ENCODE data around the gene GRAMD1B. TPM values are rescaled to one million over a fixed set of nuclear protein-coding genes. Genes with fewer than 3 reads are reported as not detected.

The GRAMD1B gene
- total RNA-seq = 1.4 TPM

DNA sequence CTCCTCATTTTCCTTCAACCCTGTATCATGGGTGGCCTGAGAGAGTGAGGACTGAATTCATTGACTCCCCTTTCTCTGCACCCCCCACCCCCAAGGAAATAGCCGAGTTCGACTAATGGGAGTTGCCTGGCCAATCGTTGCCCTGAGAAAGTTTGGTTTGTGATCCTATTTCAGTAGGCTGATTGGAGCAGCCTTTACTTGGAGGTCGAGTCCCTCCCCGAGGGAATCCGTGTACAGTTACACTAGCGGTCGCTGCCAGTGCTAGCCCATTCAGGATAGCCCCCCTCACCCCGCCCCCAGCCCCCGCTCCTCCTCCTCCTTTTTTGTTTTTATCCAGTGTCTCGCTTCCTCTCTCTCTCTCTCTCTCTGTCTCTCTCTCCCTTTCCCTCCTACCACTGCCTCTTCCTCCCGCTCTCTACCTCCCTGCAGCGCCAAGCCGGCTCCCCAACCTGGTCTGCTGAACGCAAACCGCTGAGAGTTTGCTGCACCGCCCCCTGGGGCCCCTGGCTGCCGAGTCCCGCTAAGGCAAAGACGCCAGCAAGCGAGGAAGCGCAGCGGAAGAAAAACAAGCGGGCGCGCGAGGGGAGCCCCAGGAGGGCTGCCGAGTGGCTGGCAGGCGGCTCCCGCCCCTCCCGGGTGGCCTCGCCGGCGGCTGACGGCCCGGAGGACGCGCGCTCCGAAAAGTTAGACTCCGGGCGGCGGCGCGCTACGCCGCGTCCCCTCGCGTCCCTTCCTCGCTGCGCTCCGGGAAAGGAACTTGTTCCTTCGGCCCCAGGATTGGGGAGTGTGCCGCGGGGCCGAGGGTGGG, at the start of gene GRAMD1B:
TSS of gene GRAMD1B (plus strand) at position 357 of the 808 bp plus-strand sequence. CDS start 524 bp downstream, outside the sequence.
- peak; percentile 46 for ATAC-seq

GRCh38 chr11:123381149-123381548, 48.9 kb upstream of the GRAMD1B start:
- no peak for ATAC-seq

GRCh38 chr11:123381817-123382554, 48.1 kb upstream of the GRAMD1B start:
- no peak for ATAC-seq

DNA sequence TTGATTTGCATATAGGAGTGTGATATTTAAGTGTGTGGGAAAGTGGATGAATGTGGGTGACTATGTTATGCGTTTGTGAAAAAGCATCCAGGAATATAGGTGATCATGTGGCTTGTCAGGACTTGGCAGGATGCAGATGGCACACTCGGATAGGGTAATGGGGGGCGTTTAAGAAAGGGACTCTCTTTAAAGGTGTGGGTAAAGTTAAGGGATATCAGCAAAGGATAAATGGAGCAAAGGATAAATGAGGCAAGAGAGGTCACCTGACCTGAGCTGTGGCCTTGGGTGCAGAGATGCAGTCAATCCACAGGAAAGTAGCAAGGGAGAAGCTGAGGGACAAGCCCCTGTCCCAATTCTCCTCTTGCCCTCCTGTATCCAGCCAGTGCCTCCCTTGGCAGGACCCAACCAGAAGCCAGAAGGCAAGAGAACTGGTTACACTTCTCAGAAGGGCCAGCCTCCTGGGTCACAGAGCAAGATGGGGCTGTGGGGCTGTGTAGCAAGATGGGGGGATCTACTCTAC, 47.5 kb upstream of the GRAMD1B start:
- ATAC-seq = no peak

DNA sequence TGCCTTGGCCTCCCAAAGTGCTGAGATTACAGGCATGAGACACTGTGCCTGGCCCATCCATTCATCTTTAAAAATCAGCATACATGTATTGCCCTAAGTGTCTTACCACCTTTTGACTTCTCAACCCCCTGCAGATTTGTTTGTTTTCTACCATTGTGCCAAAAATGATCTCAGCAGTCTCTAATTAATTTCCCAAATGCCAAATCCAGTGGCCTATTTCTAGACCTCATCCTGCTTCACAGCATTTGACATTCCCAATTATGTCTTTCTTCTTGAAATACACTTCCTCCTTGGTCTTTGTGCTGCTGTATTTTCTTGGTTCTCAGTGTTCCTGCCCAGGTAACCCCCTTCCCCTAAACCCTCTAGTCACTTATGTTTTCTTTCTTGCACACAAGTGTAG, 46.0 kb upstream of the GRAMD1B start:
- no peak for ATAC-seq

DNA sequence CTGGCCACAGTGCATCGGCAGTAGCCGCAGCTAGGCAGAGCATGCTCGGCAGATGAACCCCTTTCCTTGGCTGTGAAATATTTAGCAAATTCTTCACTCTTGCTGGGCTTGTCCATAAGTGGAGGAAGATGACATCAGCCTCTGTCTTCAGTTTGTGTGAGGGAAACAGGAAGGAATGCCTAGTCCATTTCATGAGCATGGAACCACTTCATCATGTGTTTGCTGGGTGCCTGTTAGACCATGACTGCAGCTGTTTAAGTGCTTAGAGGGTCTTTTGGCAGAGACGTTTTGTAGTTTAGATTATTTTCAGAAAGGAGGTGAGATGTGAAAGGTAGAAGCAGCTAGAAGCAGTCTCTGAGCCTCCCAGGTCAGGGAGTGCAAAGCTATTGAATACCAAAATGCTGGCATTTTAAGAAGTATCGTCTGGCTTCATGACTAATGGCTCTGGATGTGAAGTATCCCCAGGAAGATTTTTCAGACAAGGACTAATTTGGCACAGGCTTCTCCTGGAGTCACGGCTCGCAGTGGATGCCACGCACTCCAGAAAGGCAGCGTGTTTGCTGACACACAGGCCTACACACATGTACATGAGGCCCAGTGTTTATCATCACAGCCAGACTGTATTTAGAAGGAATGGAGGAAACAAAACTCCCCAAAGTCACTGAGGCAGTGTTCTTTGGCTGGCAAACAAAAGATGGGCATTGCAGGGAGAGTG, 43.1 kb upstream of the GRAMD1B start:
- ATAC-seq = peak; percentile 46

GRCh38 chr11:123388640-123389039, 41.4 kb upstream of the GRAMD1B start:
- ATAC-seq = no peak

DNA sequence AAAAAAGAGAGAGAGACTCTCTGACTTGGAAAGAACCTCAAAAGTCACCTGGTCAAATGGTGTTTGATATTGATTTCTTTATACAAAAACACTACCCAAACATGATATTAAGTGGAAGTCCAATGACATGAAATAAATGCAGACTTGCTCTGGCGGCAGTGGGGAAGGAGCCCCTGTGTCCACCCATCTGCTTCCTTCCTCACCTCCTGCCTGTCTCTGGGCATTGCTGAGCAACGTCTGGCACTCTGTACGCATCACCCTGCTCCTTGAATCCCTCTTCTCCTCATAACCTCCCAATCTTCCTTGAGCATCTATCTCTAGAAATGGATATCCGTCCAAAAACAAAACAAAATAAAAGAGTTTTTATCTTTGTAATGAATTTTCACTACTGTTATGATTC, 39.9 kb upstream of the GRAMD1B start:
- no peak for ATAC-seq

DNA sequence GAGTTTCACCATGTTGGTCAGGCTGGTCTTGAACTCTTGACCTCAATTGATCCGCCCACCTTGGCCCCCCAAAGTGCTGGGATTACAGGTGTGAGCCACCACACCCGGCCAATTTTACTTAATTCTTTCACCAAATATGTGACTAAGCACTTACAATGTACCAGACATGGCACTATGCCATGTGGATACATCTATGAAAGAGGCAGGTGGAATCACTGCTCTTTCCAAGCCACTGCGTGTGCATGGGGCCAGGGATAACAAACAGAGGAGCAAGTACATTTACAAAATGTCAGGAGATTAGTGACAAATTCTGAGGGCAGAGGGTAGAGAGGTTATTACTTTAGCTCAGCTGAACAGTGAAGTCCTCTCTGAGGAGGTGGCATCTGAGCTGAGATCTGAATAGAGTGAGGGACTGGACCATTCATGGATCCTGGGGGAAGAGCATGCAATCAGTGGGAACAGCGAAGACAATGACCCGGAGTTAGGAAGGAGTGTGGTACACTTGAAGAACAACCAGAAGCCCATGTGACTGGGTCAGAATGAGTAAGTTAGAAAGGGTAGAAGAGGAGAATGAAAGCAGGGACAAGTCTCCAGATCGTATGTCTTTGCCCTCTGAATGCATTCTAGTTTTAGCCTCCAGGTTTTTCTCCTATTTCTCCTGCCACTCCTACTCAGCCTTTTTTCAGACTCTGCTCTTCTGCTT, 38.3 kb upstream of the GRAMD1B start:
- ATAC-seq = peak; percentile 25

DNA sequence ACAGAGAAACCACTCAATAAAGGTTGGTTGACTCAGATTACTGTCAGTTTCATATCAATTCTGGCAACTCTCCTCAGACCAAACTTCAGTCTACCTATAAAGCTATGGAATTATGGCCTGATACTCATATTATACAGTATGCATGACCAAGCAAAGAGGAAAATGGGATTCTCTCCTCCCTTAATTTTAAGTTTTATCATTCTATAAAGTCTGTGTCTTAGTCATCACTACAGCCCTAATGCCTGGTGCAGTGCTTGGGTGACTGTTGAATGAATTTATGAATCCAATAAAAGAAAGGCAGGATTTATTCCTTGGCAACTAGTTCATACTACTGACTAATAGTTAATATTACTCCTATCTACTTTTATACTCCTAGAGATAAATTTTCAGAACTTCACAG, 37.6 kb upstream of the GRAMD1B start:
- no peak for ATAC-seq

DNA sequence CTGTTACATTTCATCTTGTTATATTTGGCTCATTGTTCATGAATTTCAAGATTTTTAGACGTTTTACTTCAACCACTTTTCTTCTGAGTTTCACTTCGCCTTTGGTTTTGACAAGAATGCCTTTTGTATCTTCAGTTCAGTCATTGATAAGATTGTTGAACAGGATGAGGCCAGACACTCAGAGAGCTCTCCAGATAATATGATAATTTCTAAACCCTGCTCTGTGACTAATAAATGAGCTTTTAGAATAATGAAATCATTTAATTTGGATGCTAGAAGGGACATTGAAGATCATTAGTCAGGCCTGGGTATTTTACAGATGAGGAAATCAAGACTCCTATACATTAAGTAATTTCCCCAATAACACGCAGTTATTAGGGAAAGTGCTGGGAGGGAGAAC, 37.2 kb upstream of the GRAMD1B start:
- ATAC-seq = no peak

DNA sequence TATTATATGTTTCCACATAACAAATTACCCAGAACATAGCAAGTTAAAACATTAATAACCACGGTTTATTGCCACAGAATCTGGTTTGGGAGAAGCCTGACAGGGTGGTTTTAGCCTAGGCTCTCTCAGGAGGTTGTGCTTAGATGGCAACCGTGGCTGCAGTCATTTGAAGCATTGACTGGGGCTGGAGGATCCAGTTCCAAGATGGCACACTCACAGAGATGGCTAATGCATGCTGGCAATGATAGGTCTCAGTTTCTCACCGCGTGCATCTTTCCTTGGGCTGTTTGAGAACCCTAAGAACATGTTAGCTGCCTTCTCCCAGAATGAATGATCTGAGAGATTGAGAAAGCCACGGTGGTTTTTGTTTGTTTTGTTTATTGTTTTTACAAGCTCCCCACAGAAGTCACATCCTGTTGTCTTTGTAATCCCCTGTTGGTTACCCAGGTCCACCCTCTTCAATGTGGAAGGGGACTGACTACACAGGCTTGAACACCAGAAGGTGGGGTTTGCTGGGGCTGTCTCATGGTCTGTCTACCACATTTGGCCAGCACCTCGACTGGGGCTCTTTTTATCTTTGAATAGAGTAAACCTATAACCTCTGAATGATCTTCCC, 36.6 kb upstream of the GRAMD1B start:
- no peak for ATAC-seq

GRCh38 chr11:123404676-123405075, 25.4 kb upstream of the GRAMD1B start:
- ATAC-seq = no peak

DNA sequence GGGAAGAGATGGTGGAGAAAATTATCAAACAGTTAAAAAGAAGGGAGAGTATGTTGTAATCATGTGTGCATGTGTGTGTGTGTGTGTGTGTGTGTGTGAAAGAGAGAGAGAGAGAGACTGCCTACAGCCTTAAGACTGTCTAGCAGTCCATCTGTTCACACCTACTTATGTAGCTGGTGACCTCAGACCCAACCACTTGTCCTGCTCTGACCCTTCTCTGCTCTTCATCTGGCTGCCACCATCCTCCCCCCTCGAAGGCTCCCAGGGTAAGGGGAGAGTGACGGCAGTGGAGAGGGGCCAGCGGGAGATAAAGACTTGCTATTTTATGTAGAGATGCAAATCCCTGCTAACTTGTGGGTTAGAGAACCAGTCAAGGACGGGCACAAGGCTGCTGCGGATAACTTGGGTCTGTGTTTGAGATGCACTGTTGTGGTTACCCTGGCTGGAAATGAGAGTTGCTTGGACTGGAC, 24.9 kb upstream of the GRAMD1B start:
- ATAC-seq = no peak

DNA sequence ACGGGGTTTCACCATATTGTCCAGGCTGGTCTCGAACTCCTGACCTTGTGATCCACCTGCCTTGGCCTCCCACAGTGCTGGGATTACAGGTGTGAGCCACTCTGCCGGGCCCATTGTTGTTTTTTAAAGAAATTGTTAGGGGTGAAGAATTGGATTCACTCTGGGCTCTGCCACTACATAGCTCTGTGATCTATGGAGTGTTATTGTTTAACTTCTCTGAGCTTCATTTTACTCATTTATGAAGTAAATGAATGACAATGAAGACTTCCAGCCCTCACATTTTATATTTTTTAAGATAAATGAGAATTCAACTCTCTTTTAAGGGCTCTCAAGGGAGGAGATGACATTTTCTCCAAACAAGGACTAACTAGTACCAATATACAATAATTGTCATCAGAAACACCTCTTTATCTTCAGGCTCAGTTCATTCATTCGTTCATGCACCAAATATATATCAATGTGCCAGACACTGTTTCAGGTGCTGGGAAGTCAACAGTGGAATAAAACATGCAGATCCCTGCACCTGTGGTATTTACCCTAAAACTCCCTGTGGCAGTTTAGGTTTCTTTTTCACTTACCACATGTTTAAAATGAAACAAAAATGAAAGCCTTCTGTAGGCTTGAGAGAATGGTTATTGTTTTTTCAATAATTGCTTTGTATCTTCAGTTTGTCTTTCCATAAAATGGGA, 23.5 kb upstream of the GRAMD1B start:
- ATAC-seq = no peak

DNA sequence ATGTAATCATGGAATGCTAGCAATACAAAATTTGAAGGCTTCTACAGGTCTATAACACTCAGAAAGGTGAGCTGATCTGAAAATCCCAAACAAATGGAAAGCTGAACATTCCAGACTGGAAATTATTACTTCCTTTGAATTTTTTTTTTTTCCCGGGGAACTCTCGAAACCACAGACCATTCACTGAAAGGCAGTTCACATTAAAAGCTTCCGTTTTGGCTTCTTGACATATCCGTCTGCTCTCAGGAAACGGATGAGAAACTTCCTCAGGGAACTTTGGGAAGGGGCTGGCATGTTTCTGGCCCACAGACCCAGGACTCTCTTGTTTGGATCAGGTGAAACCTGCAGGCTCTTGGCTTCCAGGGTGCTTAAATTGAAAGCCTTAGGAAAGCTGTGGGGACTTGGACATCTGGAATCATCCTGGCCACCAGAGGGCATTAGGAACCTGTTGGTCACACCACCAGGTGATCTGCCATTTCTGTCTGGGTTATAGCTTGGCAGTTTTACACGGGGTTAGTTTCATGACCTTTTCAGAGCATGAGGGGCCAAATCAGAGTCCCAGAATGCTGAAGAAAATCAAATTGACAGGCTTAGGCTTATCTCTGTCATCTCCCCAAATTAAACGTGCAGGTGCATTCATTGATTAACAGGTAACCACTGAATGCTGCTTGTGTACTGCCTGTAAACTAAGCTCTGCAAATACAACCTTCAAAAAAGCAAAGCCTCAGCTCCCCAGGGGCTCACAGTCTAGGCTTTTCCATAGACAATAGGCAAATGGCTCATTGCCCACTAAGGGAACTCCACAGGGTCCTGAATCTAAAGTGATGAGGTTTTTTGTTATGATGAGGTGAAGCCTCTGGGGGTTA, 22.7 kb upstream of the GRAMD1B start:
- ATAC-seq = peak; percentile 82

- no peak for ATAC-seq
Observed at GRCh38 chr11:123407996-123408597, 22.0 kb upstream of the GRAMD1B start.

DNA sequence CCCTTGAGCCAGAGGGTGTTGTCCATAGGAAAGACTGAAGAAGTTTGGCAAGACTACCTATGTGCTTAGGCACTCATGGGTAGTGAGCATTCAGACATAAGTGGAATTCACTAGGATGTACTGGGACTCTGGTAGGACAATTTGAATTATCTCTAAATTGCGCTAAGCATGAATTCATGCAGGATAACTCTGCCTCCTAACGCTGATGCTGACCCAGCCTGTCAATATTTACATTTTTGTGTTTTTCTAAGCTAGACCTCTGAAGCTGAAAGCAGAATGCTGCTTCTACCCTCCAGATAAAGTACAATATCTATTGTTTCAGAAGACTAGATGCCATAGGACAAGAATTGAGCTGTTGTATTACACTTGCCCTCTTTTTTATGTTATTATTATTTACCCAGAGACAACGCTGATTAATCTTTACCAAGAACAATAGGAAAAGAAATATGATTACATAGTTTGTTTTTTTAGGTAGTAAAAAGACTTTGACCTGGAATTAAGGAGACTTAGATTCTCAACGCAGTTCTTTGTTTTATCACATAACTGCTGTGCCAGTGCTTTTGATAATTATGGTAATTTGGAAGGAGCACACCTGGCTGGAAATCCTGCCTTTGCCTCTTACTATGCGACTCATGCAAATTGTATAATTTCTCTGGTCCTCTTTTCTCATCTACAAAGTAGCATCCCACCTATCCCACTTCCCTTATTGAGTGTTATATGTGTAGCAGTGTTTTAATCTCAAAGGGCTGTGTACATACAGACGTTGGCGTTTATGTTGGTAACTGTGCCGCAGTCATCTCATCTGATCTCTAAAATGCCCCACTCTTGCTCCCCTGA, 21.2 kb upstream of the GRAMD1B start:
- ATAC-seq = no peak

Measured in esophagus mucosa (tissue), 1 donor.